HG03432 (cell line): ENCODE results near the gene PXT1.
"Not testable (repeated sequence)": the region's sequence is repeated elsewhere in the genome, so short reads cannot be mapped to it uniquely, and the experiment has no call there.

Experiments used
- ATAC-seq: cut with Tn5 transposase; IDR thresholded peaks from one replicate; pipeline ENCODE4 v1.9.1; 2021; ENCODE audit warnings: mild to moderate bottlenecking, moderate library complexity; ENCODE audit not compliant: unreplicated experiment

PXT1 gene

DNA sequence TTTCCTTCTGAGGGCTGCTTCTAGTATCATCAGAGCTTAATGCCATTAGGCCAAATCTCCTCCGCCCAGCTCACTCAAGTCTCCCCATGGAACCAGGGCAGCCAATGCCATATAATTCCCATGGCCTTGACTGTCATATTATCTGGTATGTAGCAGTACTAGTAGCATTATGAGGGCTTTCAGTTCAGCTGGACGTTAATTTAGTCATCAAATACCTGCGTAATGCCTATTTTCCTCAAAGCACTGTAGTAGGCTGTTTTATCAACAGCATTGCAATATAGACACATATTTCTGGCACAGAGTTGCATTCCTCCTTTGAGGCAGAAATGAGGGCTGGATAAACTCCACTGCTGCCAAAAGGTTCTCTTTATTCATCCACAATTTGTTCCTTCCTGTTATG is 1.8 kb upstream of the PXT1 start:
- no peak for ATAC-seq

DNA sequence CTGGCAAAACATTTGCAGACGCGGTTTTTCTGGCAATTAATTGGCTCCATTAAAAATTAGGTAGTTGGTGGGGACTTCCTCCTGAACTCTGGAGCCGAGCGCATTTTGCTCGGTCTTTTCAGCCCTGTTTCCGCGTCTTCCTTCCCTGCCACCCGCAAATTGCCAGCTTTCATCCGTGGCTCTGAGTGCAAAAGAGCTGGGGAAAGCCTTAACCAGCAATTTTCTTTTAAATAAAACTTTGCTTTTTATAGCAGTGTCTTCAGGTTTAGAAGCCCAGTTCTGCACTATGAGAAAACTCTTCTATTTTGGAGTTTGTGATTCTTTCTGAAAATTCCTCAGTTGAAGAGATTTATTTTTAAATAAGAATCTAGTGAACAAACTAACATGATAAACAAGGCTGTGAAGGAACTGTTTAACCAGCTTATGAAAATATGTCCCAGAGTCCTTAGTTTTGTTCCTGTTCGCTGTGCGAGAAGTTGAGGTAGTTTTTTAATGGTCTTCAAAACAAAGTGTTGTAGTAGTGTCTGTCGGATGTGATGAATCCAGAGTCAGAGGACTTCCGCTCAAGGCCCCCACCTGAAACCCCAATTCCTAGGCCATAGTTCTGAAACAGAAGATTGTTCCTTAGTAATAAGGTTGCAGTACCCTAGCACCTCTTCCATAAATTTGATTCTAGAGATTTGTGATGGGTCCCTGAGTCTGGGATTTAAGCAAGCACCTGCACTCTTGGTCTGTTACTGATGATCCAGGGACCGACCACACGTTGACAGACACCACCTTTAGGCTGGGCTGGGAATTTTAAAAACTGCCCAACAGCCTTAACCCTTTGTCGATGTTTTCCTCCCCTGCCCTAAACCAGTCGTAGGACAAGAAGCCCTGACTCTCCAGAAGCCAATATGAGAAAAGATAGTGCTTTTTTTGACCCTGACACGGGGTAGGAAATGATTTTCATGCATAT is 1.1 kb upstream of the PXT1 start:
- ATAC-seq = no peak

DNA sequence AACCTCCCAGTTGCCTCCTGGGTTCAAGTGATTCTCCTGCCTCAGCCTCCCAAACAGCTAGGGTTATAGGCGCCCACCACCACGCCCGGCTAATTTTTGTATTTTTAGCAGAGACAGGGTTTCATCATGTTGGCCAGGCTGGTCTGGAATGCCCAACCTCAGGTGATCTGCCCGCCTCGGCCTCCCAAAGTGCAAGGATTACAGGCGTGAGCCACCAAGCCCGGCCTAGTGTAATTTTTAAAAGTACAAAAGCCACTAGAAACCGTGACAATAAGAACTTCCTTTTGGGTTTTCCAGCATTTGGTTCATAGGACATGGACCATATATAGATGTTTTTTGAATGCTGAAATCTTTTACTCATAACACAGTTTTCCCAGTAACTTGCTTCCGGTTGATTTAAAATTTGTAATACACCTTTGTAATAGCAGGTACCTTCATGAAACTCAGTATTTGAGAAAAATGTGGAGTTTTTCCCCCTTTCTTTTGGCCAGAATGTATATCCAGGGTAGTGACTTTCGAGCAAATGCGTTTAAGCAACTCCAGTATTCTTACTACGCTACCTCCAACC is 467 bp downstream of the PXT1 start:
- no peak for ATAC-seq

DNA sequence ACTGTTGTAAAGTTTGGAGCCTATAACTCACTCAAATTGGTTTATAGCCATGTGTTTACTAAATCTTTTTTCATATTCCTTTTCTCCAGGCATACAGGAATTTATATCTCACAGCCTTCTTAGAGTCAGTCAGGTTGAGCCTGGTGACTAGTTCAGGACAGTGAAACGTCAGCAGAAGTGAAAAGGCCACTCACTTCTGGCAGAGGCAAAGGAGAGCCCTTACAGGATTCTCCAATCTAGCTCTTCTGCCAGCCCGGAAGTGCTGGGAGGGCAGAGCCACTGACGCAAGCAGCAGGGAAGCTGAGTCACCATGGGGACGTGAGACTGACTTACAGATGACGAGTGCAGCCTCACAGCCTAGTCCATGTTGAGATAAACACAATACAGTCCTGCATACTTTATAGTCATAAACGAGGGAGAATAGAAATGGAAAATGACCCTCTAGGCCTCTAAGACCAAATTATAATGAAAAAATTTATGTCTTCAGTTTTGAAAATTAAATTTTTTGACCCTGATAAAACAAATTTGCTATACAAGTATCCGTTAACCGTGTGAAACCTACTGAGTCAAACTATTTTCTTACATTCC is 1.3 kb downstream of the PXT1 start:
- ATAC-seq = peak; percentile 62

DNA sequence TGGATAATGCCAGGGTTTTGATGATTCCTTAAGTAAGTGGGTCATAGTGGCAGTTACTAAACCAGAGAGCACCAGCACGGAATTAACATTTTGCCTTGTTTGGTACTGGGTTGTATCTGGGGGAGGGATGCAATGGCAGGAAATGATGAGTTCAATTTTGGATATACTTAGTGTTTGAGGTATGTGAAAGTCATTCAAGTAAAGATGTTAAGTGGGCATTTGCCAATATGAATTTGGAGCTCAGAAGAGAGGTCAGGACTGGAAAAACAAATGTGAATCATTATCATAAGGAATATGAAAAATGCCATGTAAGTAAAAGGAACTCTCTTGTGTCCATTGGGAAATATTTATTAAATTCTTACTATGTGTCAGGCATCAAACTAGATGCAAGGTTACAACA is 6.2 kb downstream of the PXT1 start:
- no peak for ATAC-seq

DNA sequence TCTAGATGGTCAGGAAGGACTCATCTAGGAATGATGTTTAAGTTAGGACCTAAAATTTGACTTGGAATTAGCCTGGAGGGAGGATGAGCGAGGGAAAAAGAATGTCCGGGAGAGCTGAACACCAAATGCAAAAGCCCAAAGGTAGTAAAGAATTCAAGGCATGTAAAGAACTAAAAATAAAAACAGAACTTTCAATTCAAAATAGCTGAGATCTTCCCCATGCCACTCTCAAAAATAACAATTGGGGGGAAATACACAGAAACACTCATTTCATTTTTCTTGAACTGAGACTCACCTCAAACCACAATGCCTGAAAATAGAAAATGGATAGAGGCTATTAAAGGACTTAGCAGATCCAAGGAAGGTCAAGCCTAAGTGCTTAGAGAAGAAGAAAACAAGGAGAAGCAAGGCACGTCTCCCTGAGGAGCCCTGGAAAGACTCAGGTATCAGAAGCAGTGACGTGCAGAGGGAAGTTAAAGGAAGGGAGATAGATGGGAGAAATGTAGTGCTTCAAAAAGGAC is 10.4 kb downstream of the PXT1 start:
- ATAC-seq = no peak

DNA sequence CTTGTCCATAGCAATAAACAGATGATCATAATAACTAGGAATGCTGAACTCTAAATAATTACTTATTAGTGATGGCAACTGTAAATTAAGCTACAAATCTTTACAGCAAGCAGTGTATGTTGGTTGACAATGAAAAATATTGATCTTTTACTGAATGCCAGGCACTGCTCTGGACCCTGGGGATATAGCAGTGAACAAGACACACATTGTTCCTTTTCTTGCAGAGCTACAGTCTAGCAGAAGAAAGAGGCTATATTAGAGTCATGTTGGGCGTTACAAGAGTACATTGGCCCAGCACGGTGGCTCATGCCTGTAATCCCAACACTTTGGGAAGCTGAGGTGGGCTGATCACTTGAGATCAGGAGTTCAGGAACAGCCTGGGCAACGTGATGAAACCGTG is 11.5 kb downstream of the PXT1 start:
- ATAC-seq = no peak

DNA sequence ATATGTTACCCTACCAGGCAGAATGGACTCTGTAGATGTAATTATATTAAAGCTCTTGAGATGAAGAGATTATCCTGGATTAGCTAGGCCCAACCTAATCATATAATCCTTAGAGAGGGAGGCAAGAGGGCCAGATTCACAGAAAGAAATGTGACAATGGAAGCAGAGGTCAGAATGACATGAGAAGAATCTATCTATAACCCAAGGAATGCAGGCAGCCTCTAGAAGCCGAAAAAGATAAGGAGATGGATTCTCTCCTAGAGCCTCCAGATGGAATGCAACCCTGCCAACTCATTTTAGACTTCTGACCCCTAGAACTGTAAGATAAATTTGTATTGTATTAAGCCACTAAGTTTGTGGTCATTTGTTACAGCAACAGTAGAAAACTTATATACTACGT is 12.3 kb downstream of the PXT1 start:
- ATAC-seq = no peak

DNA sequence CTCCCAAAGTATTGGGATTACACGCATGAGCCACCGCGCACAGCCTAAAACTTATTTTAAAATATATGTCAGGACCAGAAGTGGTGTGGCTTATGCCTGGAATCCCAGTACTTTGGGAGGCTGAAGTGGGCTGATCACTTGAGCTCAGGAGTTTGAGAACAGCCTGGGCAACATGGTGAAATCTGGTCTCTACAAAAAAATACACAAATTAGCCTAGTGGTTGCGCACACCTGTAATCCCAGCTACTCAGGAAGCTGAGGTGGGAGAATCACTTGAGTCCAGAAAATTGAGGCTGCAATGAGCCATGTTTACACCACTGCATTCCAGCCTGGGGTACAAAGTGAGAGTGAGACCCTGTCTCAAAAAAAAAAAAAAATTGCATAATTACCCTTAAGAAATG is 13.7 kb downstream of the PXT1 start:
- ATAC-seq = no peak

DNA sequence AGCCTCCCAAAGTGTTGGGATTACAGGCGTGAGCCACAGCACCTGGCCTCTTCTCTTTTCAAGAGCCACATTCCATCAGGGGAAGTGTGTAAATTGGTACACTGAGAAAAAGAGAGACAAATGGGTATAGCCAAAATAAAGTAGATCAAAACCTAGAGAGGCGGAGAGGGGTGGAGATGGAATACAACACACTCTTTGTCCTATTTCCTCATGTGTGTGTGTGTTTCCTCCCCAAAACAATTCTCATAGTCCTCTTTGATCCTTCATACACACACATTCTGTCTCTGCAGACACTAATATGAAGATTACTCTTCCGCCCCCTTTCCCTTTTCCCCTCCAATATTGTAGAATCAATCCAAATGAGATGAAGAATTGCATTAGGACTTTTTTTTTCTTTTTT is 16.0 kb downstream of the PXT1 start:
- ATAC-seq = no peak

DNA sequence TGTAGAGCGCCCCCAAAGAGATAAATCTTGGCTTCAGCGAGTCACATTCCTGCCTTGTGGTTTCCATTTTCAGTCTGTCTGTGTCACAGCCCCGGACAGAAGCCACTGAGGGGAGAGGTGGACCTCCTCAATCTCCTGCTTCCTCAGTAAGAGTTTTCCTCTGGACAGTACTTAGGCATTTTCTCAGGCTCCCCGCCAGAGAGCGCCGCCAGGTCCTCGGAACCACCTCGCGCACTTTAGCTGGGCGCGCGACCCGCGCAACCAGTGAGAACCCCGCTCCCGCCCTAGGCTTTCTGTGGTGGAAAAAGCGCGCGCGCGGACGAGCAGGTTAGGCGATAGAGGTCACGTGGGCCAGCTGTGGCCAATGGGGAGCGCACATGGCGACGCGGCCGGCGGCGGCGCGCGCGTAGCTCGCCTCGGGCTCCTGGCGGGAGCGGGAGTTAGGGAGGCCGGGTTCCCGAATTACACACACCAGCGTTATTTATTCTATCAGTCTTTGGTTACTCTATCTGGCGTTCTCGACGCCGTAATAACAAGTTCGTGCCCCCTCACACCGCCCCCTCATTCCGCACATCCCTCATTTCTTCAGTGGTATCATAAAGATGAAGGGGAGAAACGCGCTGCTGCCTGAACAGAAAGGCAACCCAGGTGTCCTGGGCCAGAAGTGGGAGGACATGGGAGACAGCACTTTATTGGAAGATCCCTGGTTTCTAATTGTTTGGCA is 19.4 kb downstream of the PXT1 start:
- ATAC-seq = peak; percentile 97

DNA sequence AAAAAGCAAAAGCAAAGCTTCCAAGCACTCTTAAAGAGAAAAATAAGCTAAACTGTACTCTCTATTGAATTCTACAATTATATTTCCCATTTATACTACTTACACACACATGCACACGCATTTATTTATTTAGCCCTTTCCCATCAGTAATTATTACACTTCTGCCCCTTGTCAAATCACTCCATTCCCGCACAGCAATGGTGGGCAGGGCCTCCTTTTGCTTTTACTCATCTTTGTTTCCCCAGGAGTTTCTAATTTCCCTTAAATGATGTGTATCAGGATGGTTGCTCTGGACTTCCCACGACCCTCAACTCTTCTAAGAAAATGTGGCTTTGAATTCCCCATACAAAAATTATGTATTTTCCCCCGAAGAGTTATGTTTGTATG is 19.9 kb downstream of the PXT1 start:
- ATAC-seq = no peak

DNA sequence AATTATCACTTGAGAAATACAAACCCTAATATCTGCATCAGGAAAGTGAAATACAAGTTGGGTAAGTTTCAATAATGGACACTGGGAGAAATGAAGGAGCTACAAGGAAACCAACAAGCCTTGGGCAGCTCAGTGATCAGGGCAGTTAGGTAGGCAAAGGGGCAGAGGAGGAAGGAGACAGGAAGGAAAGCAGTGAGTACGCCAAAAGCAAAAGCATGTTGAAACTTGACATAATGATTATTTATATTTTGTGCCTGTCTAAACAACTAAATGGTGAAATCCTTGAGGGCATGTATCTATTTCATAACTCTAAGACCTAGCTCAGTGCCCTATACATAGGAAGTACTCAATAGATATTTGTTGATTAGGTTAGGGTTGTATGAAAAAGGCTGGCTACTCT is 23.3 kb downstream of the PXT1 start:
- no peak for ATAC-seq

DNA sequence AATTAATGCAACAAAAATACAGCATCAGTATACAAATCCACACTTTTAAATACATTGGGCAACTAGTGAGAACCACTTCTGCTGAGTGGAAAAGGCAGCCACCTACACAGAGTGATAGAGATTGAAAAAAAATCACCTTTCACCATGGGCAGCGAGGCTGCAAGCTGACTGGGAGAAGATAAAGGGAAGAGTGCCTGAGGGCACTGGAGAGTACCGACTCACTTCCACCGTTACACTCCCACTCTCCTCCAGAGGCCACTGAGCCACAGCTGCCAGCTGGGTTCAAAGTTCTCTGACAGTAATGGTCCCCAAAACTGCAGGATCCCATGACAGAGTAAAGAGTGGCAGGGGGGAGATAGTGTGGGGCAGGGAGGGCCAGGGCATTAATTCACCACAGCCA is 24.1 kb downstream of the PXT1 start:
- no peak for ATAC-seq

DNA sequence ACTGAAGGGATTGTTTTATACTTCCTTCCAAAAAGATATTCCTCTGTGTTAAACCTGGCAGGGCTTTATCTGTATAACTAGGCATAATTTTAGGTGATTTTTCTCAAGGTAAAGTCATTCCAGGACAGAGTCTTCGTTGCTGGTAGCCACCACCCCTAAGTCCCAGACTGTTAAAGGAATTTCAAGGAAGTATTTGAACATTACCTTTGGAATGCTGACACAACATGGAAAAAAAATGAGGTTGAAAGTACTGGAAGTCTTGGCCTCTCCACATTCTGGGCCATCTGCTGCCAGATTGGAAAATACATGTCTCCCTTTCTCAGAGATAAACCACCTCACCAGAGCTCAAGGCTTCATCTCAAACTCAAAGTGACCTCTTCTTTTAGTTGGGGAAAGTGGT is 28.2 kb downstream of the PXT1 start:
- ATAC-seq = no peak

DNA sequence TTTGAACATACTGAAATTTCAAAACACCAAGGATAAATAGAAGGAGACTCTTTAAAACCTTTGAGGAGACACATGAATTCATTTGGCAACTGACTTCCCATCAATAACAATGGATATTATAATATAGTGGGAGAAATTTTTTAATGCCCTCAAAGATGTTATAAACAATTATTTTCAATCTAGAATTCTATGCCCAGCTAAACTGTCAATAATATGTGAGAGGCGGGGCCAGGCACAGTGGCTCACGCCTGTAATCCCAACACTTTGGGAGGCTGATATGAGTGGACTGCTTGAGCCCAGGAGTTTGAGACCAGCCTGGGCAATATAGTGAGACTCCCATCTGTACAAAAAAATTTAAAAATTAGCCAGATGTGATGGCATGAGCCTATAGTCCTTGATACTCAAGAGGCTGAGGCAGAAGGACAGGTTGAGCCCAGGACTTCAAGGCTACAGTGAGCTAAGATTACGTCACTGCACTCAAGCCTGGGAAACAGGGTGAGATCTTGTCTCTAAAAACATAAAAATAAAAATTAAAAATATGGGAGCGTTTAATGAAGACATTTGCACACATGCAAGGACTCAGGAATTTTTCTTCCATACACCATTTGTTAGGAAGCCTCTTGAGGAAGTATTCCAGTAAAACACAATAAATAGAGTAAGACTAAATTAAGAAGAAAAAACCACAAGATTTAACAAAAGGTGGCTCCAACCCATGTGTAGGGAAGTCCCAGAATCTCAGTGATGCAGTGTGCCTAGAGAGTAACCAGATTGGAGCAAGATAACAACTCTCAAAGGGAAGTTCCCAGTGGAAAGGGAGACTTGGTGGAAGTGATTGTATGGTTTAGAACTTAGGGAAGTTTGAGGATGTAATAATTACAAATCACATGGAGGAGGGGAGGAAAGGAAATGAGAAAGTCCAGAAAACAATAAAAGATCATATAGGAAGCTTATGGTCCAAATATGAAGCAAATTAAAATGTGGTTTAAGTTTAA is 28.9 kb downstream of the PXT1 start:
- no peak for ATAC-seq

DNA sequence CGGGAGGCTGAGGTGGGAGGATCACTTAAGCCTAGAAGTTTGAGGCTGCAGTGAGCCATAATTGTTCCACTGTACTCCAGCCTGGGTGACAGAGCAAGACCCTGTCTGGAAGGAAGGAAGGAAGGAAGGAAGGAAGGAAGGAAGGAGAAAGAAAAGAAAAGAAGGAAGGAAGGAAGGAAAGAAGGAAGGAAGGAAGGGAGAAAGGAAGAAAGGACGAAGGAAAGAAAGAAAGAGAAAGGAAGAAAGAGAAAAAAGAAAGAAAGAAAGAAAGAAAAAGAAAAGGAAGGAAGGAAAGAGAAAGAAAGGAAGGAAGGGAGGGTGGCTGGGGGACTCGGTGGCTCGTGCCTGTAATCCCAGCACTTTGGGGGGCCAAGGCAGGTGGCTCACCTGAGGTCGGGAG is 32.9 kb downstream of the PXT1 start:
- not testable (repeated sequence) for ATAC-seq

DNA sequence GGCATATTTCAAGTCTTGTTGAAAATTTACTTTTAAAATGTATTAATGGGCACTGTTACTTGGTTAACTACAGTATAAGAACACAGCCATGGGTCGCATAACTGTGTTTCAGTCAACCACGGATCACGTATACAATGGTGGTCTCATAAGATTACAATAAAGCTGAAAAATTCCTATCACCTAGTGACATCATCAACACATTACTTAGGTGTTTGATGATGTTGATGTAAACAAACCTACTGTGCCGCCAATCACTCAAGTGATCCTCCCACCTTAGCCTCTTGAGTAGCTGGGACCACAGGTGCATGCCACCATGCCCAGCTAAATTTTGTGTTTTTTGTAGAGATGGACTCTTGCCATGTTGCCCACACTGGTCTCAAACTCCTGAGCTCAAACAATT is 38.5 kb downstream of the PXT1 start:
- no peak for ATAC-seq

DNA sequence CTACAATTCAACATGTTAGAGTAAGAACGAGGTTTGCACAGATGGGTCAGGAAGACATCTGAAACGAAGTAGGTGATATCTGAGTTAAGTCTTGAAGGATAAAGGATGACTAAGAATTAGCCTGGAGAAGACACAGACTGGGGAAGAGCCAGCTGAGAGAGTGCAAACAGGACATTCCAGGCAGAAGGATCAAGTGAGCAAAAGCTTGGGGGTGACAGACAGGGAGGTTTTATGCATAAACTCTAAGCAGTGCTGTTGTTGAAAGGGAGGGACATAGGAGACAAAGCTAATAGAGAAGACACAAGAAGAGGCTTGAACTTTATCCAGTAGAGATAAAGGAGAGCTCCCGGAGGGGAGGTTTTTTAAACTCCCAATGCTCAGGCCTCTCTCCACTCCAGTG is 40.2 kb downstream of the PXT1 start:
- ATAC-seq = no peak

DNA sequence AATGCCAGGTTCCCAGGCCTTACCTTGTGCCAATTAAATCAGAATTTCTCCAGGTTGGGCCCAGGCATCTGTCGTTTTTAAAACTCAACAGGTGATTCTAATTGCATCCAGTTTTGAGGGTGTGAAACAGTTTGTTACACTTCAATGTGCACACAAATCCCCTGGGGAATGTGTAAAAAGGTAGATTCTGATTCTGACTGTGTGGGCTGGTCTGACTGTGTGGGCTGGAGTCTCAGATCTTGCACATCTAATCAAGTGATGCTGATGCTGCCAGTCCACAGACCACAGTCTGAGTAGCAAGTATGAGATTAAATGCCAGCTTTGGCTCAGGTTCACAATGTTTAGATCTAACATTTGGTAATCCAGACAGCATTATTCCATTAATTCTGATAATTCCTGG is 42.7 kb downstream of the PXT1 start:
- no peak for ATAC-seq
